Measurements from ENCODE around the gene TMEM214.

The TMEM214 gene, protein sequence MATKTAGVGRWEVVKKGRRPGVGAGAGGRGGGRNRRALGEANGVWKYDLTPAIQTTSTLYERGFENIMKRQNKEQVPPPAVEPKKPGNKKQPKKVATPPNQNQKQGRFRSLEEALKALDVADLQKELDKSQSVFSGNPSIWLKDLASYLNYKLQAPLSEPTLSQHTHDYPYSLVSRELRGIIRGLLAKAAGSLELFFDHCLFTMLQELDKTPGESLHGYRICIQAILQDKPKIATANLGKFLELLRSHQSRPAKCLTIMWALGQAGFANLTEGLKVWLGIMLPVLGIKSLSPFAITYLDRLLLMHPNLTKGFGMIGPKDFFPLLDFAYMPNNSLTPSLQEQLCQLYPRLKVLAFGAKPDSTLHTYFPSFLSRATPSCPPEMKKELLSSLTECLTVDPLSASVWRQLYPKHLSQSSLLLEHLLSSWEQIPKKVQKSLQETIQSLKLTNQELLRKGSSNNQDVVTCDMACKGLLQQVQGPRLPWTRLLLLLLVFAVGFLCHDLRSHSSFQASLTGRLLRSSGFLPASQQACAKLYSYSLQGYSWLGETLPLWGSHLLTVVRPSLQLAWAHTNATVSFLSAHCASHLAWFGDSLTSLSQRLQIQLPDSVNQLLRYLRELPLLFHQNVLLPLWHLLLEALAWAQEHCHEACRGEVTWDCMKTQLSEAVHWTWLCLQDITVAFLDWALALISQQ

DNA sequence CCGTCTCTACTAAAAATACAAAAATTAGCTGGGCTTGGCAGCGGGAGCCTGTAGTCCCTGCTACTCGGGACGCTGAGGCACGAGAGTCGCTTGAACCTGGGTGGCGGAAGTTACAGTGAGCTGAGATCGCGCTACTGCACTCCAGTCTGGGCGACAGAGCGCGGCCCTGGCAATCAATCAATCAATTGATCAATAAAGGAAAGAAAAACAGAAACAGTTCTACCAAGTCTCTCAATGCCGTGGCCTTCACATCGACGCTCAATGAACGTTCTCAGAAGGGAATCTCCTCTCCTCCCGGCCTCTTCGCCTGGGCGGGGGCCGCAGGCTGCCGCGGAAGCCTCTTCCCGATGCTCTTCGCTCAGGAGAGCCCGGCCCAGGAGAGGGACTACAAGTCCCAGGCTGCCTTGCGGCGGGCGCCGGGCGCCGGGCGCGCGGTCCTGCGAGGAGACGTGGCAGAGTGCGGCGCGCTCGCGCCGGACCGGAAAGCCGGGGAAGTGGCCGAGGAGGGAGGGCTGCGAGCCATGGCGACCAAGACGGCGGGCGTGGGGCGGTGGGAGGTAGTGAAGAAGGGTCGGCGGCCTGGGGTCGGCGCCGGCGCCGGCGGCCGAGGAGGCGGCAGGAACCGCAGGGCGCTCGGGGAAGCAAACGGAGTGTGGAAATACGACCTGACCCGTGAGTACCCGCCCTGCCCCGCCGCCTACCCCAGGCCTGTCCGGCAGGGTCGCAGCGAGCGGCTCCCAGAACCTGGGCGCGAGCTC lies at the start of gene TMEM214:
Gene TMEM214 (plus strand): TSS at position 471 of the 758 bp plus-strand sequence. CDS start 51 bp downstream, at position 522.
- peak; percentile 91 for DNase-seq

DNA sequence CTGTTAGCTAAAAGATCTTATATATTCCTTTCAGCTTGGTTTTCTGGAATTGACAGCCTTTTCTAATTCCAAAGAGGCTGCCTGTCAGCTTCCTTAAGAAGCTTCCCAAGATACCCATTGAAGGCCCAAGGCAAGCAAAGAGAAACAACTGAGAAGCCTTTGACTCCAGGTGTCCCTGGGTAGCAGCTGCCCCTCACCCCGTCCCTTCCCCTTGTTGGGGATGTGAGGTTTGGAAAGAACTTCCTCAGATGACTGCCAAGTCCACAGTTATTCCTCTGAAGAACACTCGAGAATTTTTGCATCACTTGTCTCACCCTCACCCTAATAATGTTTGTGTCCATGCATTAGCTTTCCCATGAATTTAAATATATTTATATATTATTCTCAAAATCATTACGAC lies 49.0 kb upstream of the TMEM214 start:
- no peak for DNase-seq

DNA sequence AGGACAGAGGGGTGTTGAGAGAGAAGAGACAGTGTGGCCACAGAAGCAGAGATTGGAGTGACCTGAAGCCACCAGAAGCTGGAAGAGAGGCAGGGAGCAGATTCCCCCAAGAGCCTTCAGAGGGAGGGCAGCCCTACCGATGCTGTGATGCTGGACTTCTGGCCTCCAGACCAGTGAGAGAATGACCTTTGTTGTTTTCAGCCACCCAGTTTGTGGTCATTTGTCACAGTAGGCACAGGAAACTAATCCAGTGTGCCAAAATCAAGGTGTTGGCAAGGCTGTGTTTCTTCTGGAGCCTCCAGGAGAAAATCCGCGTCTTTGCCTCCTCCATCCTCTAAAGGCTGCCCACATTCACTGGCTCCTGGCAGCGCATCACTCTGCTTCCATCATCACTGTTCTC lies 47.0 kb upstream of the TMEM214 start:
- no peak for DNase-seq

DNA sequence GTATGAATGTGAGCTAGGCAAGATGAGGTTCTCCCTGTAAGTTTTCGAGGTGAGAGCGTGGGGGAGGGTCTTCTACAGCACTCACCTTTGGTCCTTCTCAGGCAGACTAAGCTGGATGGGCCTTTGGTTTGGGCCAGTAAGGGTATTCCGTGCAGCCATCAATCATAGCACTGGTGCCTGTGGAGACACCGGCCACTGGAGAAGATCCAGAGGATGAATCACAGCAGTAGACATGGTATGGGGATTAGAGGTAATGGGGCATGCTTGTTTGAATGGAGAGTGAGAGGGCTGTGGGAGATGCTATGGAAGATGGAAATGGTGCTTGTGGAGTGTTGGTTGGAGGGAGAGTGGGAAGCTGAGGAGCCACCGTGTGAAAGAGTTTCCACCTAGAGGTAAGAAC lies 46.2 kb upstream of the TMEM214 start:
- no peak for DNase-seq

DNA sequence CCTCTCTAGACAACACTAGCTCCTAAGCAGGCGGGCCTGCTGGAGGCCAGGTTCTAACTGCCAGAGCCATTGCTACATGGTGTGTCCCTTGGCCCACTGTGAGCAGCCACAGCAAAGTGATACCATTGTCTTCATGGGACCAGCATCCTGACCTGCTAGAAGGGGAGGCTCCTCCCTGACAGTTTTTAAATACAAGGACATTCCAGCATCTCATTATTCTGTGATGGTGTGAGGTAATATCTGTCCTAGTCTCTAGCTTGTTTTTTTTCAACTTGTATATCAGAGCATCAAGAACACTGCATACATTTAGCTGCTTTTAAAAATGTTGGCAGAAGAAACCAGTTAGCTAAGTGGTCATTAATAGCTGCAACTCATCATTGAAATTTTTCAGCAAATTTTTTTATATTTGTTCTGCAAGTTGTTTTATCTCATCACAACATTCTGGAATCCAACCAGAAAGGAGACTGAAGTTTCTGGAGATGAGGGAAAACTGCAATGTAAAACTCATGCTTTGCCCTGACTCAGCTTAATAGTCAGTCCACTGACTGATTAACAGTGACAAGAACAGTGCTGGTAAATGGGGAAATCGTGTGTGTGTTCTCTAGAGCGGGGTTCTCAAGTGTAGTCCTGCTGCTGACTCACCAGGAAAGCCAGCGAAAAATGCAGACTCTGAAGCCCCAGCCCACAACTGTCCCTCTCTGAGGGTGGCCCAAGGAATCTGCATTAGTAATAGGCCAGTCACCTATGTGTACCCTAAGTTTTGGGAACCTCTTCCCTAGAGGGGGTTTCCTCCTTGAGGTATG lies 44.5 kb upstream of the TMEM214 start:
- no peak for DNase-seq

DNA sequence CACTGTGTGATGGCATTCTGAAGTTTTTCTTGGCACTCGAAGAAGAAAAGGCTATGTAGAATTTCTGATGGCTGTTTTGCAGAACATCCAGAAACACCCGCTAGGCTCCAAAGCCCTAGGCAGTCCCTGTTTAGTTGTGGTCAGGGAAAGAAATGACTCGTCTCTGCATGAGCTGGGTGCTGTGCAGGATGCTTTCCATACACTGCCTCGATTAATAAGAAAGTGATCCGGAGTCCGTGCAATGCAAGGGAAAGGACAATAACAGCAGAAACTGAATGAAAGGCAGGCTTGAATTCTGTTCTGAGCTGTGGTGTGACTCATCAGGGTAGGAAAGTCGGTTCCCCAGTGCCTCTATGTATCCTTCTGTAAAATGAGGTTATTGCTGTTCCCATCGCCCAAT lies 43.6 kb upstream of the TMEM214 start:
- DNase-seq: no peak

DNA sequence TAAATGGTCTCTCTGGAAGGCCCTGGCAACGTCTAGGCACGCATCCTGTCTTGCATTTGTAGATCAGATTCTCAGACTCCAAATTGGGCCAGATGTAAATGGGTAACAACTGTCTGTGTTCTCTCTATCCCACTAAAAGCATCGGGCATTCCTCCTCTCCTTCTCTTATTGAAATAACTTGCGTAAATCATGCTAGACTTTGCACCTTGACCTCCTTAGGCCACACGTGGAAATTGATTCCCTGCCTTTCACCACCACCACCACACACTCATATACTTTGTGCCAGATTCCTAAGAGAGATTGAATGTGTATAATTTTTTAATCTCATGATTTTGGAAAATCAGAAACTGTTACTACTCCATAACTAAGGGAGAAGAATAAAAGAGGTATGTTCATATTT lies 41.0 kb upstream of the TMEM214 start:
- DNase-seq: no peak

DNA sequence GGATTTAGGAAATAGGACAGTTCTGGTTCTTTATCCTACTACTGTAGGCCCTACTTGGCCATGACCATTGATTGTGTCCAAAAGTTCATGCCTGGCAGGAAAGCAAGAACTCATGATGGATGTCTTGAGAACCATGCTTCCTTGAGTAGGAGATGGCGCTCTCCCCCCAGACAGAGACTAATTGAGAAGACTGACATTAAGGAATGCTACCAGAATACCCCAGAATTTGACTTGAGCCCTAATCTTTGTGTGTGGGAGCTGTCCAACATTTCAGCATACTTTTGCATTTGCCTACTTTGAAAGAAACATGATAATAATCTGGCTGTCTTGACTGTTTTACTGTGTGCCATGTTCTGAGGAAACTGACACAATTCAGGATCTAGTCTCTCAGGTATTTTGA lies 39.0 kb upstream of the TMEM214 start:
- DNase-seq: no peak

DNA sequence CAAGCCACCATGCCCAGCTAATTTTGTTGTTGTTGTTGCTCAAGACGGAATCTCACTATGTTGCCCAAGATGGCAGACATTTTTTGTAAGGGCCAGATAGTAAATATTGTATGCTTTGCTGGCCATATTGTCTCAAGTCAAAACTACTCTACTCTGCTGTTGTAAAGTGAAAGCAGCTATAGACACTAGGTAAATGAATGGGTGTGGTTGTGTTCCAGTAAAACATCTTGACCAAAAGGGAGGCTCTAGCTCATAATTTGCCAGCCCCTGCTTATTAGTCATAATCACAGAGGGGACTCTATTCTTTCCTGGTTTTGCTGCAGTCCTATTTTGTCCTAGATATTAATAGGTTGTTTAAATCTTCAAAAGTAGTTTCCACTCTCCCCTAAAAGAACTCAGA lies 37.8 kb upstream of the TMEM214 start:
- no peak for DNase-seq

DNA sequence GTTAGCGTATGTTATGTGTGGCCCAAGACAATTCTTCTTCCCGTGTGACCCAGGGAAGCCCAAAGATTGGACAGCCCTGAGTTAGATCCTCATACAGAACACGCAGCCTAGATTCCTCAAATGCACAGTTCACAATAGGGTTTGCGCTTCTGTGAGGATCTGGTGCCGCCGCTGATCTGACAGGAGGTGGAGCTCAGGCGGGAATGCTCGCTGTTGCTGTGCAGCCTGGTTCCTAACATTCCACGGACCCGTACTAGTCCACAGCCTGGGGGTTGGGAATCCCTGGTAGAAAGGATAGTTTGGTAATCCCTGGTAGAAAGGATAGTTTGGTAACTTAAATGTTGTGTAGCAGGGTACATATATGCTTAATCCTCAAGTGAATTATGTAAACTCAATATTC lies 35.4 kb upstream of the TMEM214 start:
- DNase-seq: no peak

DNA sequence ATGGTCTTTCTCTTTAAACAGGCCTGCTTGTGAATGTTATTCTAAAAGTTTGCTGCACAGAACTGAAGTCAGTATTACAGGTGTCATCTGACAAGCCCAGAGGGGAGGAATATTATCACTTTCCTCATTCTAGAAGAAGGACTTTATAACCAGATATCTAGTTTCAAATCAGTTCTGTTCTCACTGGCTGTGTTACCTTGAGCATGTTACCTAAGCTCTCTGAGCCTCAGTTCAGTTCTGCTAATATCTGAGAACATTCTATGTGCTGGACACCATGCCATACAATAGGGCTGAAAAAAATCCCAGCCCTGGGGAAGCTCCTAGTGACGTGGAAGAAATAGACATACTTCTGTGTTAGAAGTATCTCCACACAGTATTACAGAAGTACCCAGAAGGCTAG lies 34.4 kb upstream of the TMEM214 start:
- DNase-seq: no peak

DNA sequence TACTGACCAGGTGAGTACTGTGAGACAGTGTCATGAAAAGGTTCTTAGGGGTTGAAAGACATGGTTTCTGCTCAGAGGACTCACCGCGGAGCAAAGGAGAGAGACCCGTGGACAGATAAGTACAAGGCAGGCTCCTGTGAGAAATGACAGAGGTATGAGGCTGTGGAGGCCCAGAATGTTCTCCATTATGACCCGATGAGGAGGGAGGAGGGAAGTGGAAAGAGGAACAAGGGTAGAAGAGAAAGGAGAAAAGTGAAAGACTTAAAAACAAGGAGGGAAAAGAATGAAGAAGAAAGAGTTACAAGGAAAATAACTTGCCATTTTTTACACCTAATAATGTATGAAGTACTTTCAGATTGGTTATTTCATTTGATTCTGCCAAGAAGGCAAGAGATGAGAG lies 32.5 kb upstream of the TMEM214 start:
- no peak for DNase-seq

DNA sequence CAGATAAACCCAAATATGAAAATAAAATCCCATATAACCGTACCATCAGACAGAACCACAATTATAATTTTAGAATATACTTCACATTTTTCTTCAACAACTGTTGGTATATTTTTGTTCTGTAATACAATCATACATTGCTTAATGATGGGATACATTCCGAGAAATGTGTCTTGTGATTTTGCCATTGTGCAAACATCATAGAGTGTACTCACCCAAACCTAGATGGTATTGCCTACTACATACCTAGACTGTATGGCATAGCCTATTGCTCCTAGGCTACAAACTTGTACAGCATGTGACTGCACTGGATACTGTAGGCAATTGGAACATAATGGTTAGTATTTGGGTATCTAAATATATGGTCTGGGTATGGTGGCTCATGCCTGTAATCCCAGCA lies 31.8 kb upstream of the TMEM214 start:
- no peak for DNase-seq

DNA sequence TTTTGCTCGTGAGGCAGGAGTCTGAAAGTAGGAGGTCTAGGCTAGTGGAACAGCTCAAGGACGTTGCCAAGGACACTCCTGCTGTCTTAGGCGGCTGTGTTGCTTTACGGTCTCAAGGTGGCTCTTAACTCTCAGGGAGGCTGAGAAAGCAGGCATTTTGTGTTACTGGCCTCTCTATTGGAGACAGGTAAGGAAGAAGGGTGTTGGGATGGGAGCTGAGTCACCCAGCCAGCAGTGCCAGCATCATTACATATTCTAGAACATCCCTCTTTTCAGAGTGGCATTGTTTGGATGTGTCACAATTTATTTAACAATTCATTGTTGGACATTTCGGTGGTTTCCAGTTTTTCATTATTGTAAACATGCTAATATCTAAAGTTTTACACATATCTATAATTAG lies 30.8 kb upstream of the TMEM214 start:
- no peak for DNase-seq

DNA sequence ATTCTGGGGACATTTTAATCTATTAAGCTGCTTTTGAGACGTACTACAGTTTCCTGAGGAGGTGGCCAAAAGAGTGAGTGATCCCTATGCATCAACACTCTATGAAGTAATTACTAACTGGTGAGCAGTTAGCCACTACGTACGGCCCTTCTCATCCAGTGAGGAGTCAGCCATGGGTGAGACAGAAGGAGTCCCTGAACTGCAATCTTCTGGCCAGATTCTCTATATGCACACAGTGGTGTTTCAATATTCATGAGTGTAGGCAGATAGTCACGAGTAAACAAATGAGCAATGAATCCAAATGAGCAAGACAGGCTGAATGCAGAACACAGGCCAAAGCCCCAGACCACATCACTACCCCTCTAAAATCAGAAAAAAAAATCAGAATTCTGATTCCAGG lies 29.8 kb upstream of the TMEM214 start:
- DNase-seq: no peak

DNA sequence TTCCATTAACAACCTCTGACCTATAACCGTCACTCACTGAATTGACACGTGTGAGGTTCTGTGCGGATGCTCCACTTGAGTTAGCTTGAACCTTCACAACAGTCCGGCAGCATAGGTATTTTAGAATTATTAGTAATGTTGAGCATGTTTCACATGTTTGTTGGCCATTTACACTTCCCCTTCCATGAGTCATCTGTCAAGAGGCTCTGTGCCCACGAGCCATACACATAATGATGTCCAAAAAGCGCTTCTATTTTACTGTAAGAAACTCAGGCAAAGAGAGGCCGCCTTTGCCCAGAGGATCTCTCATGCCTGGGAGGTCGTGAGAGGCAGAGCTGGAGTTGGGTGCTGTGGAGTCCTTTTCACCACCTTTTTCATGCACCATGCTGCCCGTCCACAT lies 28.9 kb upstream of the TMEM214 start:
- no peak for DNase-seq

DNA sequence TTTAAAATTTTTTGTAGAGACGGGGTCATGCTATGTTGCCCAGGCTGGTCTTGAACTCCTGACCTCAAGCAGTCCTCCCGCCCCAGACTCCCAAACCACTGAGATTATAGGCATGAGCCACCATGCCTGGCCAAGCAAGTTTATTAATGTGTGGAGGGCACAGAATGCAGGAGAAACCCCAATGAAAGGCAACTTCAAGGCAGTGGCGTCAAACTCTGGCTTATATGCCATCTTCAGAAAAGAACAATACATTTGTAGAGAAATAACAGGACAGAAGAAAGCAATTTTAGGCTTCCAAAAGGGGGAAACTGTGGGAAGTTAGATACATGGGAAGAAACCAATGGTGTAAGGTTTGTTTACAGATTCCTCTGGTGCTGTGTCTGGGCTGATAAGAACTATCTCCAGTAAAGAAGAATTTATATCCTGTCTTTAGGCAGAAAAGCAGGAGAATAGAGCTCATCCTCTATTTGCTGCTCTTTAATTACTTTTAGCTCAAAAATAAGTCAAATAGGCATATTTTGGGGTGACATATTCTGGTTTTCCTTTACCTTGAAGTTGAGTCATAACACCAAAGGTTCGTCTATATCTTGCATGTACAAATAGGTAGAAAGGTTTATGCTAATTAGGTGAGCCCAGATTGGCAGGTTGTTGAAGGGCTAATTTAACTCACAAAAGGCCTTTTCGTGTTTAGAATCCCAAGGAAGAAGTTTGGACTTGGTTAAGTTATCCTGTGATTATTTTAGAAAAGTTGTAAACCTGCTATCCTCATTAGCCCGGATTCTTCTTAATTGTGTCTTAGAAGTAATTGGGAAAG lies 26.0 kb upstream of the TMEM214 start:
- DNase-seq: no peak

DNA sequence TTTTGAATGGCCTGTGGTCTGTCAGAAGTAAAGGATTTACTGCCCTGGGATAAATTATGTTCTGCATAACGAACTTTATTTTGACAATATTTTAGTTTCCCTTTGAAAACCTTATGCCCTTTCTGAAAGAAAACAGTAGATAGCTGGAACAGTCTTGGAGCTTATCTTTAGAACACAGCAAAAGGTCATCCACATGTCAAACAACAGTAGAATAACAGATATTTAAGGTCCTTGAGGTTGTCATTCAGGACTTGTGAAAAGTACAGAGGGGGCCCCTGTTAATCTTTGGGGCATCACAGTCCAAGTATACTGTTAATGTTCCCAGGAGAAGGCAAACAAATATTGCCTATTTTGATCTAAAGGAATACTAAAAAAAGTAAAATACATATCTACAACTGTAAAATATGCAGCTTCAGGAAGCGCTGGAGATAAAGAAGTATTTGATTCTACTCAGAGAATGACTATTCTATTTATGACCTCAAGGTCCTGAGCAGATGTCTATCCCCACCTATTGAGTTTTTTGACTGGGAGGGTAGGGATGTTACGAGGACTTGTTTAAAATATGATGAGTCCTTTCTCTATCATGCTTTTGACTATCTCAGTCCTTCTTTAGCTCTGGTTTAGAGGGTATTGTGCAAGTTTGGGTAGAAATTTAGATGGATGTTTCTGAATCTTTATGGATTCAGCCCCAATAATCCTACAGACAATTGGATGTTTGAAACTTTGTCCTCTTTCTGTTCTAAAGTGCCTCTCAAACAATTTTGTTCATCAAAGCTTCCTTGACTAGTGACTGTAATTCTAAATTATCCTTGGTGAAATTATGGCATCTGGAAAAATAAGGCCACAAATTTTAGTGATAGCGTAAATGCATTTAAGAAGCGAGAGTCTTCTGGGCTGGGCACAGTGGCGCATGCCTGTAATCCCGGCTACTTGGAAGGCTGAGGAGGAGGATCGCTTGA lies 25.1 kb upstream of the TMEM214 start:
- DNase-seq: no peak

DNA sequence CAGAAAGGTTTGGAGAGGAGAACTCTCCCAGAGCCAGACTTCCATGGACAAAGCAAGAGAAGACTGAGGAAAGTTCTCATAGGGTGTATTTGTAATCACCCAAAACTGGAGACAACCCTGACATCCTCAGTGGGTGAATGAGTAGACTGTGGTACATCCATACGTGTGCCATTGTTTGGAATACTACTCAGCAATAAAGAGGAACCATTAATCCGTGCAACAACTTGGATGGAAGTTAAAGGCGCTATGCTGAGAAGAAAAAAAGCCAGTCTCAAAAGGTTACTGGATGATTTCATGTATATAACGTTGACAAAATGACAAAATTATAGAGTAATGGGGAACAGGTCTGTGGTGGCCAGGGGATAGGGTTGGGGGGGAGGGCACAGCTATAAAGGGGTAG lies 24.1 kb upstream of the TMEM214 start:
- DNase-seq: no peak

DNA sequence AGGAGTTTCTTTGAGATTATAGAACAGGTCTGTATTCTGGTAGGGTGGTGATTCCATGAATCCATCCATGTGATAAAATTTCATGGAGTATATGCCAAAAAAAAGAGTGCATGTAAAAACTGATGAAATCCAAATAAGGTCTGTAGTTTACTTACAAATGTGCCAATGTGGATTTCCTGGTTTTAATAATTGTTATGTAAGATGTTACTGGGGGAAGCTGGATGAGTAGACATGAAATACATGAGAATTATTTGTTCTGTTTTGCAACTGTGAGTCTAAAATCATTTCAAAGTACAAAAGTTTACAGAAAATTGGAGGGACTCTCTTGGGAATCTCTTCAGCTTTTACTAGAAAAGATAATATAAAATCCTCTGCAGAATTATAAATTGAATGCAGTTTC lies 23.7 kb upstream of the TMEM214 start:
- DNase-seq: no peak

DNA sequence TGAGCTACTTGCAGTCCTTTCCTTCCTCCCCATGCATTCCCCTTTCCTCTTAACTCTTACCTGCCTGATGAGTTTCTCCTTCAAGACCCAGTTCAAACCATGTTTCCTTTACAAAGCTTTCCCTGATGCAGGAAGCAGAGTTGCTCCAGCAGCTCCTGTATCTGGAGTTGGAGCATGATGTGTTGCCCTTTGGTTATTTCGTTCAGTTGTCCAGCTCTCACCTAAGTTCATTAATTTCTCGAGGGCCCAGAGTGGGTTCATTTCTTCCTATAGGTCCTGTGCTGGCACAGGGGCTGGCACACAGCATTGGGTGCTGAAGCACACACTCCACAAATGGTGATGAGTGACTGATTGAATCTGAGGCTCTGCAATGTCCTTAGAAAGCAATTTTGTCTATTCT lies 23.0 kb upstream of the TMEM214 start:
- DNase-seq: no peak

All from NCI-H345 (cell line).